OCI-LY3 (cell line): ENCODE measurements around the gene SLC19A1.

Experiments
- H2AFZ ChIP-seq: fragments of 200-600, 300-600 bp; shearing (Covaris generic); 2 replicates; pipeline ENCODE4 v1.6.0; 2014; ENCODE audit warnings: antibody characterized with exemption, low read depth, low read length
- H3K27ac ChIP-seq: fragments of 200-600, 300-600 bp; sonication (generic); 2 replicates; pipeline ENCODE4 v1.5.1; 2014; ENCODE audit warnings: mild to moderate bottlenecking, low read length, moderate library complexity, mixed read lengths
- H3K27me3 ChIP-seq: fragments of 200-600, 300-600 bp; sonication (generic); 2 replicates; pipeline ENCODE4 v1.6.1; 2014; ENCODE audit warnings: low read depth, low read length, mixed read lengths
- H3K36me3 ChIP-seq: fragments of 200-600, 300-600 bp; sonication (generic); replicated peaks from 2 replicates; pipeline ENCODE3; 2014; ENCODE audit warnings: low read depth, low read length, mixed read lengths
- H3K4me1 ChIP-seq: fragments of 300-600, 200-600 bp; sonication (generic); 2 replicates; pipeline ENCODE4 v1.6.1; 2014; ENCODE audit warnings: low read length, mixed read lengths
- H3K4me2 ChIP-seq: fragments of 200-600, 300-600 bp; sonication (generic); 2 replicates; pipeline ENCODE4 v1.6.1; 2014; ENCODE audit warnings: low read length, mixed read lengths
- H3K4me3 ChIP-seq: fragments of 300-600, 200-600 bp; sonication (generic); 2 replicates; pipeline ENCODE4 v1.5.1; 2014; ENCODE audit warnings: antibody characterized with exemption, mild to moderate bottlenecking, low read length, moderate library complexity
- H3K79me2 ChIP-seq: fragments of 300-600, 200-600 bp; shearing (Covaris generic); 2 replicates; pipeline ENCODE4 v1.6.1; 2014; ENCODE audit warnings: mild to moderate bottlenecking, low read length, mixed read lengths
- H3K9ac ChIP-seq: fragments of 300-600, 200-600 bp; shearing (Covaris generic); 2 replicates; pipeline ENCODE4 v1.6.0; 2014; ENCODE audit warnings: mild to moderate bottlenecking, low read length, moderate library complexity
- H3K9me3 ChIP-seq: fragments of 200-600, 300-600 bp; shearing (Covaris generic); 2 replicates; pipeline ENCODE4 v1.6.1; 2014; ENCODE audit warnings: low read length, mixed read lengths; ENCODE audit not compliant: insufficient read depth
- H4K20me1 ChIP-seq: fragments of 200-600, 300-600 bp; sonication (generic); 2 replicates; pipeline ENCODE4 v1.6.1; 2016; ENCODE audit warnings: low read length, mixed read lengths; ENCODE audit not compliant: insufficient read depth
- CTCF ChIP-seq: fragments of 200-600, 300-600 bp; sonication (generic); IDR thresholded peaks from 2 replicates; pipeline ENCODE4 v1.5.1; 2014; ENCODE audit warnings: antibody characterized with exemption, low read length, low read depth
- EZH2phosphoT487 ChIP-seq: fragments of 200-600 bp; shearing (Covaris generic); IDR thresholded peaks from 2 replicates; pipeline ENCODE4 v1.6.1; 2018; ENCODE audit warnings: antibody characterized with exemption, mixed run types, low read depth

Gene SLC19A1

GRCh38 chr21:45539046-45539795, 3.0 kb downstream of the SLC19A1 start:
- H3K79me2 ChIP-seq, result peaks cover 65% of the 10 kb centered on the region
- no peak overlapping the region for H3K4me3 ChIP-seq
- H3K9me3 ChIP-seq, result no peaks in the 10 kb centered on the region
- H3K36me3 ChIP-seq, result peaks cover 2% of the 10 kb centered on the region
- H4K20me1 ChIP-seq, result peaks cover 7% of the 10 kb centered on the region; the same call in 1 of the 2 replicates
- peaks cover 13% of the 10 kb centered on the region for H3K4me1 ChIP-seq
- TF ChIP-seq CTCF (no peak), EZH2phosphoT487 (no peak)
- no peak overlapping the region for H2AFZ ChIP-seq
- H3K9ac ChIP-seq, result no peak overlapping the region
- H3K27me3 ChIP-seq, result no peaks in the 10 kb centered on the region
- no peak overlapping the region for H3K4me2 ChIP-seq
- no peak overlapping the region for H3K27ac ChIP-seq

- peaks cover 2% of the 10 kb centered on the region for H3K36me3 ChIP-seq
- H3K4me2 ChIP-seq, result no peak overlapping the region
- H3K79me2 ChIP-seq, result peaks cover 72% of the 10 kb centered on the region
- H3K9ac ChIP-seq, result no peak overlapping the region
- peaks cover 13% of the 10 kb centered on the region for H3K4me1 ChIP-seq
- H3K27me3 ChIP-seq, result no peaks in the 10 kb centered on the region
- no peak overlapping the region for H2AFZ ChIP-seq
- no peaks in the 10 kb centered on the region for H3K9me3 ChIP-seq
- peaks cover 7% of the 10 kb centered on the region; the same call in 1 of the 2 replicates for H4K20me1 ChIP-seq
- H3K4me3 ChIP-seq, result no peak overlapping the region
- no peak overlapping the region for H3K27ac ChIP-seq
- no peak for TF ChIP-seq CTCF
- no peak for TF ChIP-seq EZH2phosphoT487
These were observed 3.7 kb downstream of the SLC19A1 start for GRCh38 chr21:45538381-45539045.

GRCh38 chr21:45537746-45538291, 4.4 kb downstream of the SLC19A1 start:
- TF ChIP-seq CTCF (no peak), EZH2phosphoT487 (no peak)
- H3K36me3 ChIP-seq, result peaks cover 2% of the 10 kb centered on the region
- no peaks in the 10 kb centered on the region for H3K27me3 ChIP-seq
- no peak overlapping the region for H3K4me2 ChIP-seq
- no peak overlapping the region for H3K27ac ChIP-seq
- H3K4me1 ChIP-seq, result peaks cover 11% of the 10 kb centered on the region
- H3K79me2 ChIP-seq, result peaks cover 75% of the 10 kb centered on the region
- no peaks in the 10 kb centered on the region for H3K9me3 ChIP-seq
- H3K4me3 ChIP-seq, result no peak overlapping the region
- H2AFZ ChIP-seq, result no peak overlapping the region
- H3K9ac ChIP-seq, result no peak overlapping the region
- peaks cover 11% of the 10 kb centered on the region; the same call in 1 of the 2 replicates for H4K20me1 ChIP-seq

- no peak overlapping the region for H3K27ac ChIP-seq
- peaks cover 11% of the 10 kb centered on the region; the same call in 1 of the 2 replicates for H4K20me1 ChIP-seq
- H3K9me3 ChIP-seq, result no peaks in the 10 kb centered on the region
- peaks cover 75% of the 10 kb centered on the region for H3K79me2 ChIP-seq
- H3K27me3 ChIP-seq, result no peaks in the 10 kb centered on the region
- no peak overlapping the region for H3K4me2 ChIP-seq
- H3K9ac ChIP-seq, result no peak overlapping the region
- H3K4me3 ChIP-seq, result no peak overlapping the region
- peaks cover 2% of the 10 kb centered on the region for H3K36me3 ChIP-seq
- no peak for TF ChIP-seq CTCF
- no peak for TF ChIP-seq EZH2phosphoT487
- H3K4me1 ChIP-seq, result peaks cover 9% of the 10 kb centered on the region
- H2AFZ ChIP-seq, result no peak overlapping the region
These were observed 5.0 kb downstream of the SLC19A1 start for GRCh38 chr21:45537111-45537745.
